DOHH2 (cell line): ENCODE results near the gene HSPA1L.

Source experiments
- H3F3A ChIP-seq: fragments of 200-600 bp; sonication (generic), shearing (Covaris generic); 2 replicates; pipeline ENCODE4 v1.6.0; 2016; ENCODE audit warnings: antibody characterized with exemption, mild to moderate bottlenecking; ENCODE audit not compliant: control insufficient read depth, insufficient read depth
- H3K27ac ChIP-seq: fragments of 200-600 bp; sonication (generic); 2 replicates; pipeline ENCODE4 v1.5.1; 2014; ENCODE audit warnings: low read depth, mild to moderate bottlenecking, low read length, moderate library complexity
- H3K27me3 ChIP-seq: fragments of 200-600 bp; sonication (generic); 2 replicates; pipeline ENCODE4 v1.6.1; 2014; ENCODE audit warnings: mild to moderate bottlenecking, low read length, mixed read lengths; ENCODE audit not compliant: control insufficient read depth
- H3K36me3 ChIP-seq: fragments of 200-600 bp; sonication (generic); 2 replicates; pipeline ENCODE4 v1.6.1; 2014; ENCODE audit warnings: mild to moderate bottlenecking, low read length, moderate library complexity, mixed read lengths; ENCODE audit not compliant: control insufficient read depth
- H3K4me1 ChIP-seq: fragments of 200-600 bp; sonication (generic); 2 replicates; pipeline ENCODE4 v1.6.1; 2014; ENCODE audit warnings: mild to moderate bottlenecking, low read length, mixed read lengths; ENCODE audit not compliant: control insufficient read depth
- H3K4me2 ChIP-seq: fragments of 200-600 bp; sonication (generic); 2 replicates; pipeline ENCODE4 v1.6.0; 2014; ENCODE audit warnings: mild to moderate bottlenecking, low read length, moderate library complexity
- H3K4me3 ChIP-seq: fragments of 200-600 bp; sonication (generic); 2 replicates; pipeline ENCODE4 v1.5.1; 2014; ENCODE audit warnings: mild to moderate bottlenecking, low read length, mixed read lengths
- H3K79me2 ChIP-seq: fragments of 200-600 bp; sonication (generic); 2 replicates; pipeline ENCODE4 v1.6.1; 2014; ENCODE audit warnings: mild to moderate bottlenecking, low read length, mixed read lengths; ENCODE audit not compliant: control insufficient read depth
- H3K9me2 ChIP-seq: fragments of 200-600 bp; sonication (generic); replicated peaks from 2 replicates; pipeline ENCODE4 v1.6.1; 2014; ENCODE audit warnings: mild to moderate bottlenecking, low read length, mixed read lengths; ENCODE audit not compliant: control insufficient read depth
- H3K9me3 ChIP-seq: fragments of 200-600 bp; sonication (generic); 2 replicates; pipeline ENCODE4 v1.6.1; 2014; ENCODE audit warnings: antibody characterized with exemption, low read length, mixed read lengths; ENCODE audit not compliant: control insufficient read depth, insufficient read depth
- H4K20me1 ChIP-seq: fragments of 200-600 bp; sonication (generic); 2 replicates; pipeline ENCODE4 v1.6.0; 2014; ENCODE audit warnings: low read depth, mild to moderate bottlenecking, antibody characterized with exemption, low read length, moderate library complexity; ENCODE audit not compliant: control insufficient read depth, insufficient read depth
- EZH2phosphoT487 ChIP-seq: fragments of 200-600 bp; sonication (generic); IDR thresholded peaks from 2 replicates; pipeline ENCODE4 v1.6.1; 2017; ENCODE audit warnings: borderline replicate concordance, mild to moderate bottlenecking, antibody characterized with exemption, low read length, moderate library complexity, mixed read lengths
- TF ChIP-seq, protein P1 (sequence below): fragments of 200-600 bp; sonication (generic); IDR thresholded peaks from one replicate; pipeline ENCODE4 v1.5.1; 2014; ENCODE audit warnings: antibody characterized with exemption, mild to moderate bottlenecking, low read depth, low read length; ENCODE audit not compliant: poor library complexity, severe bottlenecking

Gene HSPA1L

DNA sequence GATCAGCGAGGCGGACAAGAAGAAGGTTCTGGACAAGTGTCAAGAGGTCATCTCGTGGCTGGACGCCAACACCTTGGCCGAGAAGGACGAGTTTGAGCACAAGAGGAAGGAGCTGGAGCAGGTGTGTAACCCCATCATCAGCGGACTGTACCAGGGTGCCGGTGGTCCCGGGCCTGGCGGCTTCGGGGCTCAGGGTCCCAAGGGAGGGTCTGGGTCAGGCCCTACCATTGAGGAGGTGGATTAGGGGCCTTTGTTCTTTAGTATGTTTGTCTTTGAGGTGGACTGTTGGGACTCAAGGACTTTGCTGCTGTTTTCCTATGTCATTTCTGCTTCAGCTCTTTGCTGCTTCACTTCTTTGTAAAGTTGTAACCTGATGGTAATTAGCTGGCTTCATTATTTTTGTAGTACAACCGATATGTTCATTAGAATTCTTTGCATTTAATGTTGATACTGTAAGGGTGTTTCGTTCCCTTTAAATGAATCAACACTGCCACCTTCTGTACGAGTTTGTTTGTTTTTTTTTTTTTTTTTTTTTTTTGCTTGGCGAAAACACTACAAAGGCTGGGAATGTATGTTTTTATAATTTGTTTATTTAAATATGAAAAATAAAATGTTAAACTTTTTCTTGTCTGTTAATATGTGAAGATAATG, 14.7 kb upstream of the HSPA1L start:
- no peaks in the 10 kb centered on the region for H3K9me3 ChIP-seq
- H3K79me2 ChIP-seq, result peaks cover 56% of the 10 kb centered on the region
- peak overlapping the region; percentile 69 for H3K4me2 ChIP-seq
- H3K36me3 ChIP-seq, result peaks cover 10% of the 10 kb centered on the region
- no peak for TF ChIP-seq EZH2phosphoT487
- TF ChIP-seq, protein P1, sequence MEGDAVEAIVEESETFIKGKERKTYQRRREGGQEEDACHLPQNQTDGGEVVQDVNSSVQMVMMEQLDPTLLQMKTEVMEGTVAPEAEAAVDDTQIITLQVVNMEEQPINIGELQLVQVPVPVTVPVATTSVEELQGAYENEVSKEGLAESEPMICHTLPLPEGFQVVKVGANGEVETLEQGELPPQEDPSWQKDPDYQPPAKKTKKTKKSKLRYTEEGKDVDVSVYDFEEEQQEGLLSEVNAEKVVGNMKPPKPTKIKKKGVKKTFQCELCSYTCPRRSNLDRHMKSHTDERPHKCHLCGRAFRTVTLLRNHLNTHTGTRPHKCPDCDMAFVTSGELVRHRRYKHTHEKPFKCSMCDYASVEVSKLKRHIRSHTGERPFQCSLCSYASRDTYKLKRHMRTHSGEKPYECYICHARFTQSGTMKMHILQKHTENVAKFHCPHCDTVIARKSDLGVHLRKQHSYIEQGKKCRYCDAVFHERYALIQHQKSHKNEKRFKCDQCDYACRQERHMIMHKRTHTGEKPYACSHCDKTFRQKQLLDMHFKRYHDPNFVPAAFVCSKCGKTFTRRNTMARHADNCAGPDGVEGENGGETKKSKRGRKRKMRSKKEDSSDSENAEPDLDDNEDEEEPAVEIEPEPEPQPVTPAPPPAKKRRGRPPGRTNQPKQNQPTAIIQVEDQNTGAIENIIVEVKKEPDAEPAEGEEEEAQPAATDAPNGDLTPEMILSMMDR, result peak; percentile 56
- no peaks in the 10 kb centered on the region for H3K9me2 ChIP-seq
- no peaks in the 10 kb centered on the region for H3K27me3 ChIP-seq
- H3K4me3 ChIP-seq, result peak overlapping the region; percentile 74
- no peaks in the 10 kb centered on the region for H4K20me1 ChIP-seq
- peak overlapping the region; percentile 71 for H3K27ac ChIP-seq
- H3K4me1 ChIP-seq, result peaks cover 63% of the 10 kb centered on the region
- H3F3A ChIP-seq, result peaks cover 32% of the 10 kb centered on the region

DNA sequence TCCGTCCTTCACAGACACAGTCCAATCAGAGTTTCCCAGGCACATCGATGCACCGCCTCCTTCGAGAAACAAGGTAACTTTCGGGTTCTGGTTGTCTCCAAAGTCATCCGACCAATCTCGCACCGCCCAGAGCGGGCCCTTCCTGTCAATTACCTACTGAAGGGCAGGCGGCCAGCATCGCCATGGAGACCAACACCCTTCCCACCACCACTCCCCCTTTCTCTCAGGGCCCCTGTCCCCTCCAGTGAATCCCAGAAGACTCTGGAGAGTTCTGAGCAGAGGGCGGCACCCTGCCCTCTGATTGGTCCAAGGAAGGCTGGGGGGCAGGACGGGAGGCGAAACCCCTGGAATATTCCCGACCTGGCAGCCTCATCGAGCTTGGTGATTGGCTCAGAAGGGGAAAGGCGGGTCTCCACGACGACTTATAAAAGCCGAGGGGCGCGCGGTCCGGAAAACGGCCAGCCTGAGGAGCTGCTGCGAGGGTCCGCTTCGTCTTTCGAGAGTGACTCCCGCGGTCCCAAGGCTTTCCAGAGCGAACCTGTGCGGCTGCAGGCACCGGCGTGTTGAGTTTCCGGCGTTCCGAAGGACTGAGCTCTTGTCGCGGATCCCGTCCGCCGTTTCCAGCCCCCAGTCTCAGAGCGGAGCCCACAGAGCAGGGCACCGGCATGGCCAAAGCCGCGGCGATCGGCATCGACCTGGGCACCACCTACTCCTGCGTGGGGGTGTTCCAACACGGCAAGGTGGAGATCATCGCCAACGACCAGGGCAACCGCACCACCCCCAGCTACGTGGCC, 12.4 kb upstream of the HSPA1L start, which contains the start of gene HSPA1B:
Gene HSPA1B, plus strand, starts transcription at position 453 of the 794 bp plus-strand sequence. Its CDS starts 213 bp downstream, at position 666.
- Histone ChIP-seq H3K4me1 (peaks cover 57% of the 10 kb centered on the region), H3K9me2 (no peaks in the 10 kb centered on the region), H3K79me2 (peaks cover 39% of the 10 kb centered on the region), H3K9me3 (no peaks in the 10 kb centered on the region), H3K27ac (peak within 1 kb of the TSS; percentile 75), H3K4me2 (peak within 1 kb of the TSS; percentile 99), H3K4me3 (peak within 1 kb of the TSS; percentile 90), H3K36me3 (peaks cover 7% of the 10 kb centered on the region), H3K27me3 (no peaks in the 10 kb centered on the region), H4K20me1 (no peaks in the 10 kb centered on the region), H3F3A (peaks cover 35% of the 10 kb centered on the region)
- no peak for TF ChIP-seq EZH2phosphoT487
- TF ChIP-seq, protein P1, result no peak

DNA sequence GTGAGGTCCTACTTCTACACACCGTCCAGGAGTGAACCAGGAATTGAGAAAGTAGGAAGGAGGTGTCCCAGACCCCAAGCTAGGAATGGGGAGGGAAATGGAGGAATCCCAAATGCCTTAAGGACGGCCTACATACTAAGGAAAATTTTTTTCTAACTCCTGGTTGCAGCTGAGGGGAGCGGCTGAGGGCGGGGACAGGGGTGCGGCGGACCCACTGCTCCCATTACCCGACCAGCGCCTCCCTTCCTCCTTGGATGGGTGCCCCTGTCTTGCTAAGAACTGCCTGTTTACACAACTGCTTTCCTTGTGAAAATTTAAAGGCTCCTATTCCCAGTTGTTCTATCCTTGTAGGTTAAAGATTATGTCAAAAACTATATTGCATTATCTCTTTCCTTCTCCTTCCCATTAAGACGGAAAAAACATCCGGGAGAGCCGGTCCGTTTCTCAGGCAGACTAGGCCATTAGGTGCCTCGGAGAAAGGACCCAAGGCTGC, 11.8 kb upstream of the HSPA1L start:
- TF ChIP-seq, protein P1, result no peak
- TF ChIP-seq EZH2phosphoT487, result no peak

More for the DNA sequence above, 11.8 kb upstream of the HSPA1L start:
- no peaks in the 10 kb centered on the region for H3K9me3 ChIP-seq
- no peaks in the 10 kb centered on the region for H4K20me1 ChIP-seq
- peaks cover 38% of the 10 kb centered on the region for H3F3A ChIP-seq
- peak overlapping the region; percentile 99 for H3K4me2 ChIP-seq
- peaks cover 7% of the 10 kb centered on the region for H3K36me3 ChIP-seq
- peak overlapping the region; percentile 75 for H3K27ac ChIP-seq
- peak overlapping the region; percentile 90 for H3K4me3 ChIP-seq
- H3K4me1 ChIP-seq, result peaks cover 56% of the 10 kb centered on the region
- peaks cover 34% of the 10 kb centered on the region for H3K79me2 ChIP-seq
- H3K27me3 ChIP-seq, result no peaks in the 10 kb centered on the region
- no peaks in the 10 kb centered on the region for H3K9me2 ChIP-seq
